Ectodermal cell (in vitro differentiated cells): ENCODE data around the gene PRDM8.
"Not testable (repeated sequence)": the region's sequence is repeated elsewhere in the genome, so short reads cannot be mapped to it uniquely, and the experiment has no call there.

ENCODE experiments used
- H3K27ac ChIP-seq: 2 replicates; pipeline ENCODE4 v1.7.0; 2013; ENCODE audit warnings: mild to moderate bottlenecking, low read depth, low read length; ENCODE audit not compliant: insufficient read depth, poor library complexity, severe bottlenecking
- H3K27me3 ChIP-seq: 2 replicates; pipeline ENCODE4 v1.7.0; 2013; ENCODE audit warnings: mild to moderate bottlenecking, low read length; ENCODE audit not compliant: insufficient read depth, control insufficient read depth, poor library complexity, severe bottlenecking
- H3K36me3 ChIP-seq: one replicate; pipeline ENCODE4 v1.7.0; 2013; ENCODE audit warnings: low read length; ENCODE audit not compliant: control insufficient read depth, insufficient read depth
- H3K4me1 ChIP-seq: one replicate; pipeline ENCODE4 v1.7.0; 2013; ENCODE audit warnings: low read length; ENCODE audit not compliant: control insufficient read depth, insufficient read depth
- H3K4me3 ChIP-seq: 2 replicates; pipeline ENCODE4 v1.7.0; 2013; ENCODE audit warnings: low read depth, low read length, control low read depth; ENCODE audit not compliant: insufficient read depth
- H3K9me3 ChIP-seq: 2 replicates; pipeline ENCODE4 v1.7.0; 2013; ENCODE audit warnings: mild to moderate bottlenecking, low read length, moderate library complexity; ENCODE audit not compliant: control insufficient read depth
- WGBS, 2 experiments: methylation state at CpG; one replicate each; pipeline ENCODE4 v1.1.7; 2013; ENCODE audit warnings: missing lambda C conversion rate in 2 of 2; 5-methylcytosine and 5-hydroxymethylcytosine counted together

Gene PRDM8

DNA sequence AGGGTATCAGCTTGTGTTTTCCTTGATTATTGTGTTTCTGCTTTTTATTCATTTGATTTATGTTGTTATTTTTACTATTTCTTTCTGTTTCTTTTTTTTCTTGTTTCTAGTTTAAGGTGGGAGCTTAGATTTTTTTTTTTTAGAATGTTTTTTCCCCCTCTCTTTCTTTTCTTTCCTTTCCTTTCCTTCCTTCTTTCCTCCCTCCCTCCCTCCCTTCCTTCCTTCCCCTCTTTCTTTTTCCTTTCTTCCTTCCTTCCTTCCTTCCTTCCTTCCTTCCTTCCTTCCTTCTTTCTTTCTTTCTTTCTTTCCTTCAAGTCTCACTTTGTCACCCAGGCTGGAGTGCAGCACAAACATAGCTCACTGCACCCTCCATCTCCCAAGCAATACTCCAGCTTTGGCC lies 31.4 kb upstream of the PRDM8 start:
- Histone ChIP-seq H3K4me3 (no peak overlapping the region), H3K36me3 (no peaks in the 10 kb centered on the region), H3K27ac (no peak overlapping the region), H3K27me3 (no peaks in the 10 kb centered on the region), H3K4me1 (no peaks in the 10 kb centered on the region), H3K9me3 (no peaks in the 10 kb centered on the region)

DNA sequence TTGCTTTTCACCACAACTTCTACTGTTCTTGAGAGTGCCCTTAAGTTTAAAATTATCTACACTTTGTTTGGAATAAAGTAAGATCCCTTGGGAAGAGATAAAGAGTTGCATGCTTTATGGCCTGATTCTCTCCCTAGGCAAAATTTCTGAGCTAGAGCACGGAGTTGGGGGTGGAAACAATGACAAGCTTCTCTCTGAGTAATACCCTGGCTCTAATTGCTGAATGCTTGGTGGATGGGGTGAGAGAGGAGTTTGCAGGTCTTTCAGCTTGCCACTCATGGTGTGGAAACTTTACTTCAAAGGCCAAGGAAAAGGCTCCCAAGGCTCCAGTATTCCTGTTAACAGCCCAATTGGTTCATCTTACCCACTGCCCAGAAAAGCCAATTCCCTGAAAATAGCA lies 26.1 kb upstream of the PRDM8 start:
- no peaks in the 10 kb centered on the region for H3K27me3 ChIP-seq
- no peaks in the 10 kb centered on the region for H3K9me3 ChIP-seq
- WGBS, 2 experiments = 83 to 87% methylated on average over 1 of the region's 1 CpG

DNA sequence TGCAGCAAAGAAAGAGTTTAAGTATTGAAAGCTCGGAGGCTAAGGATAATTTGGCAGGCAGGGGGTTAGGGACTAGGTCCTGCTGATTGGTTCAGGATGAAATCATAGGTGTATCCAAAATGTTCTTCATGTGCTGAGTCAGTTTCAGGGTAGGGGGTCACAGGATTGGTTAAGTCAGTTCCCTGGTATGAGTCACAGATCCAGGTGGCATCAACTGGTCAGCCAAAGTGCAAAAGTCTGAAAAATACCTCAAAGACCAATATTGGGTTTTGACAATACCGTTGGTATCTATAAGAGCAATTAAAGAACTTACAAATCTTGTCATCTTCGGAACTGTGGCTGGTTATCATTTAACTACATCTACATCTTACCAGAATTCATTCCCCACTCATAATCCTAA lies 25.6 kb upstream of the PRDM8 start:
- 93 to 94% methylated on average over 3 of the region's 3 CpGs for WGBS, 2 experiments
- Histone ChIP-seq H3K4me1 (no peaks in the 10 kb centered on the region), H3K9me3 (no peaks in the 10 kb centered on the region), H3K27me3 (no peaks in the 10 kb centered on the region), H3K27ac (no peak overlapping the region), H3K4me3 (no peak overlapping the region), H3K36me3 (no peaks in the 10 kb centered on the region)

More for the DNA sequence above, 26.1 kb upstream of the PRDM8 start:
- Histone ChIP-seq H3K4me1 (no peaks in the 10 kb centered on the region), H3K27ac (no peak overlapping the region), H3K36me3 (no peaks in the 10 kb centered on the region), H3K4me3 (no peak overlapping the region)

DNA sequence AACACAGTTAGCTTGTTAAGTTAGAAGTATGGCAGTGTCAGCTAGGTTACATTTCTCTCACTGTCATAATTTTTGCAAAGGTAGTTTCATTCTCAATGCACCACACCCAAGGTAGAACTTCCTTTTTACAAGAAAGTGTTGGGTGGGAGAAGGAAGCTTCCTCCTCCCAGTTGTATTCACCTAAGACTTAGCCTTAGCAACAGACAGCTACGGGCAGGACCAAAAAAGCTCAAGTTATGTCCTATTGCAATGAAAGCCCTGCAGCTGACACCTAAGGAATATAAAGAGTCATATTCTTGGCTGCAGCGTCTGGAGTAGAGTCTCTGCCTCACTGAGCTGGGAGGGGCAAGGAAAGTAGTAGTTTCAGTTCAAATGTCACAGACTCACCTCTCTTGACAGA lies 25.1 kb upstream of the PRDM8 start:
- H3K4me1 ChIP-seq = no peaks in the 10 kb centered on the region
- 88 to 100% methylated on average over 2 of the region's 2 CpGs for WGBS, 2 experiments
- H3K36me3 ChIP-seq = no peaks in the 10 kb centered on the region
- no peaks in the 10 kb centered on the region for H3K9me3 ChIP-seq
- H3K27ac ChIP-seq = no peak overlapping the region
- H3K27me3 ChIP-seq = no peaks in the 10 kb centered on the region
- H3K4me3 ChIP-seq = no peak overlapping the region

DNA sequence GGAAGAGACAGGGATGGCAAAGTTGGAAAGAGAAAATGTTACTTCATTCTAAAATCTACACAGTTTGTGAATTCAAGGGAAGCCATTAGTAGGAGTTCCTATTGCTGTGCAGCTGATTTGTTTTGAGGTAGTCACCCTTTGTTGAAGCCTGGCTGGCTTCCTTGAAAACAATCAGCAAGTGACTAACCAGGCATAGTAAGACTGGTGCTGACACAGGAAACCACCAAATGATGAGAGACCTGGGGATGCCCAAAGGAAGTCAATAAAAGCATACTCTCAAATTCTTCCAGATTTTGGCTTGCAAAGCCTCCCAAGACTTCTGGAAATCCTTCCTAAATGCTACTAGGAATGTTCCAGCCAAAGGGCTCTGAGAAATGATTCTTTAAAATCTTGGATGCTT lies 23.9 kb upstream of the PRDM8 start:
- H3K27me3 ChIP-seq = no peaks in the 10 kb centered on the region
- no peaks in the 10 kb centered on the region for H3K9me3 ChIP-seq
- no peak overlapping the region for H3K27ac ChIP-seq
- H3K36me3 ChIP-seq = no peaks in the 10 kb centered on the region
- no peaks in the 10 kb centered on the region for H3K4me1 ChIP-seq
- H3K4me3 ChIP-seq = no peak overlapping the region

DNA sequence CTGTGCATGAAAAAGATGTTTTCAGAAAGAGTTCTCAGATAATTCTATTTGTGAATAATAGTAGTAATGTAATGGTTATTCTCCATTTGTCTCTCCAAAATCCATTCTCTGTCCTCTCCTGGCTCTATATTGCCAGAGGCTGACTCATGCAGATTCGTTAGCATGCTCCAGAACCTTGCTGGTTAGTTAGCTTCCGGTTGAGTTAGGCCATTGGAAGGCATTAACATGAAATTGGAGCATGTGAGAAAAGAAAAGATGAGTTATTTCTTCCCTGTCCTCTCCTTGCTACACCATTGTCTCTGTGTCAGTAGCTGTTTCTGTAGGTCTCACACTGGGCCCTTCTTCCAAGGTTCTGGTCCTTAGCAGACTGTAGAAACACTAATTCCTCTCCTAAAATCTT lies 23.5 kb upstream of the PRDM8 start:
- Histone ChIP-seq H3K27me3 (no peaks in the 10 kb centered on the region), H3K36me3 (no peaks in the 10 kb centered on the region), H3K4me3 (no peak overlapping the region), H3K27ac (no peak overlapping the region), H3K9me3 (no peaks in the 10 kb centered on the region), H3K4me1 (no peaks in the 10 kb centered on the region)
- WGBS, 2 experiments = 77 to 80% methylated on average over 2 of the region's 2 CpGs

DNA sequence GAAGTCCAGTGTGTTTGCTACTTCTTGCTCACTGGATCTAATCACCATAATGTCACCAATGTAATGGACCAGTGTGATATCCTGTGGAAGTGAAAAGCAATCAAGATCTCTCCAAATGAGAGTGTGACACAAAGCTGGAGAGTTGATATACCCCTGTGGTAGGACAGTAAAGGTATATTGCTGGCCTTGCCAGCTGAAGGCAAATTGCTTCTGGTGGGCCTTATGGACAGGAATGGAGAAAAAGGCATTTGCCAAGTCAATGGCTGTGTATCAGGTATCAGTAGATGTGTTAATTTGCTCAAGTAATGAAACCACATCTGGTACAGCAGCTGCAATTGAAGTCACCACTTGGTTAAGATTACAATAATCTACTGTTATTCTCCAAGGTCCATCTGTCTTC lies 19.5 kb upstream of the PRDM8 start:
- not testable (repeated sequence) for H3K9me3 ChIP-seq, H3K4me3 ChIP-seq, H3K27ac ChIP-seq, H3K4me1 ChIP-seq, H3K36me3 ChIP-seq
- H3K27me3 ChIP-seq = peaks cover 23% of the 10 kb centered on the region

DNA sequence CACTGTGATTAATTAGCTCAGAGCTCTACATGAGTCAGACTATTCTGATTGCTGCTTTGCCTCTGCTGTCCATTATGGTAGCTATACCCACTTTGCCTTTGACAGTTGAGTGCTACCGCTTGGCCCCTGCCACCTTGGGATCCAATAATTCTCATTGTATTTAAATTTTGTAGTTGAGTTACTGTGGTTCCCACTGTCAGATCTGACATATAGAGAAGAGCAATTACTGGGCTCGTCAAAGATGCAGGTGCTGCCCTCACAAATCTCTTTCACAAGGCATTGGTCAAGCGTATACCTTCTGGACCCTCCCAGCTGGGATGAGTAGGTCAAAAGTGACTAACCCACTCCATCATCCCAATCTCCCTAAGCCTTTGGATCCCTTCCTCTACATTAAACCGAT lies 18.3 kb upstream of the PRDM8 start:
- H3K9me3 ChIP-seq = no peaks in the 10 kb centered on the region
- H3K36me3 ChIP-seq = no peaks in the 10 kb centered on the region
- no peak overlapping the region for H3K27ac ChIP-seq
- no peak overlapping the region for H3K4me3 ChIP-seq
- peaks cover 34% of the 10 kb centered on the region for H3K27me3 ChIP-seq
- WGBS, 2 experiments = 97 to 99% methylated on average over 4 of the region's 4 CpGs
- no peaks in the 10 kb centered on the region for H3K4me1 ChIP-seq

DNA sequence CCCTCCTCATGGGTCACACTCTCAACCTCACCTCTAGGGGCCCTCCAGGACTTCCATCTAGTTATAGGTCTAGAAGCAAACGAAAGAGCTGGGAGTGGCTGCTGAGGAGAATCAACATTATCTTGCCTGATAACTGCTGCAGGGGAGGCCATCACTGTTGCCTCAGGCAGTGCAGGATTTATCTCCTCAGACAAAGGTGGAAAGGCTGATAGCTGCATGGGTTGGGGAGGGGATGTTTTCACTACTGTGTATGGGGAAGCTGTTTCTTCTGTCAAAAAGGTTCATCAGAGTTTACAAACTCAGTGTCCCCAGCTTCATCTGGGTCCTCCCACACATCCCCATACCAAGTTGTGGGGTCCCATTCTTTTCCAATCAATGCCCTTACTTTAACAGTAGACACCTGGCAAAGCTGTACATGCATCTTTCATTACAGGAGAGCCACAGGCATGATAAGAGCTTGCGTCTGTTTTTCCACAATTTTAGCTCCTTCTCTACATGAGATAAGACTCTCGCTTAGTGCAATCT lies 17.6 kb upstream of the PRDM8 start:
- Histone ChIP-seq H3K9me3 (no peaks in the 10 kb centered on the region), H3K4me3 (no peak overlapping the region), H3K36me3 (no peaks in the 10 kb centered on the region), H3K27me3 (peaks cover 42% of the 10 kb centered on the region), H3K4me1 (peaks cover 3% of the 10 kb centered on the region), H3K27ac (no peak overlapping the region)
- WGBS, 2 experiments = 91 to 92% methylated on average over 3 of the region's 3 CpGs

DNA sequence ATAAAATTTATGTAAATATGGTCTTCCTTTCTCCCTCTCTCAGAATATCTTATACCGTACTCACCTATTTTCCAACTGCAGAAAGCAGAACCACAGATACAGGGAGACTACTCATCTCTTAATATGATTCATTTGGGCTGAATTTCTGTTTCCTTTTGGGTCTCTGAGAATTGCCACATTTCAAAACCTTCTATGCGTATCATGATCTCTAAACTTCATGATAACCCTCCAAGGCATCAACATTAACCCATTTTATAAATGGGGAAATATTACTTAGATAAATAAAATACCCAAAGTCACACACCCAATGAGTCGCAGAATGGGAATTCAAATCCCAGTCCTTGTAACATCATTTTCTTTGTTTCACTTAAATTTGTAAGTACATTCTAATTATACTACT lies 16.6 kb upstream of the PRDM8 start:
- WGBS, 2 experiments = 86 to 94% methylated on average over 1 to 2 of the region's 3 CpGs

DNA sequence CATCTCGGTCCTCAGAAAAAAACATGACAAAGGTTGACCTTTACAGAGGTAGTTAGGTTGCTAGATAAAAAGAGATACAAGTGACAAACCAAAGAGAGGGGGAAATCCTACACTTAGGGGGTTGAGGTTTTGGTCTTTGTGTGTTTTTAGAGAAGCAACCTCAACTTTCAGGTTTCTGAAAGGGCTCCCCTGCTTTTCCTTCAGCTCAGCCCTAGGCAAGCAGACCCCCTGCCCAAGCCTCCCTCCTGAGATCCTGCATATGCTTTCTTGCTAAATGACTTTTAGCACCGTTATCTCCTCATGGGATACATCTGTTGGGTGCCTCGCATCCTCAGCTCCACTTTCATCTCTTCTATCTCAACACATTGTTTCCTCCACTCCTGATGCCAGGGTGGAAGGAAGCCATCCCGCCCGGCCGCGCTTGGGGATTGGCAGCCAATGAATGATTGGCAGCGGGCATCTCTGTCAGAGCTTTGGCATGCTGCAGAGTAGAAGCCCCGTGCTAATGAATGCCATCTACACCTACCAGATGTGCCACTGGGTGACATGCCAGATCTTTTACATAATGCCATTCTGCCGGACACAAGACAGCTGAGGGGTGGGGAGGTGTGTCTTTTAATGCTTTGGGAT lies 15.0 kb upstream of the PRDM8 start:
- WGBS, 2 experiments = 46 to 48% methylated on average over 9 to 10 of the region's 10 CpGs
- Histone ChIP-seq H3K9me3 (no peaks in the 10 kb centered on the region), H3K4me1 (peaks cover 11% of the 10 kb centered on the region), H3K27me3 (peaks cover 68% of the 10 kb centered on the region), H3K27ac (no peak overlapping the region), H3K36me3 (no peaks in the 10 kb centered on the region), H3K4me3 (no peak overlapping the region)

More for the DNA sequence above, 16.6 kb upstream of the PRDM8 start:
- Histone ChIP-seq H3K4me1 (peaks cover 11% of the 10 kb centered on the region), H3K9me3 (no peaks in the 10 kb centered on the region), H3K4me3 (no peak overlapping the region), H3K27me3 (peaks cover 52% of the 10 kb centered on the region), H3K36me3 (no peaks in the 10 kb centered on the region), H3K27ac (no peak overlapping the region)
